HG02852 (cell line): ENCODE data around the gene PCCA.

Experiments
- ATAC-seq: cut with Tn5 transposase; IDR thresholded peaks from one replicate; pipeline ENCODE4 v1.9.1; 2021; ENCODE audit warnings: mild to moderate bottlenecking, moderate library complexity; ENCODE audit not compliant: unreplicated experiment

The PCCA gene

GRCh38 chr13:100395698-100396373 lies 306.9 kb downstream of the PCCA start:
- ATAC-seq, result no peak

GRCh38 chr13:100396776-100397175 lies 307.9 kb downstream of the PCCA start:
- ATAC-seq, result no peak

GRCh38 chr13:100397627-100398026 lies 308.7 kb downstream of the PCCA start:
- no peak for ATAC-seq

- no peak for ATAC-seq
Observed at GRCh38 chr13:100398360-100398759, 309.5 kb downstream of the PCCA start.

GRCh38 chr13:100399455-100399854 lies 310.6 kb downstream of the PCCA start:
- no peak for ATAC-seq

GRCh38 chr13:100403675-100404074 lies 314.8 kb downstream of the PCCA start:
- no peak for ATAC-seq

GRCh38 chr13:100409132-100409531 lies 320.2 kb downstream of the PCCA start:
- ATAC-seq, result no peak

GRCh38 chr13:100423375-100423774 lies 334.5 kb downstream of the PCCA start:
- ATAC-seq, result no peak

GRCh38 chr13:100428986-100429385 lies 340.1 kb downstream of the PCCA start:
- no peak for ATAC-seq

GRCh38 chr13:100432611-100433010 lies 343.7 kb downstream of the PCCA start:
- no peak for ATAC-seq

- no peak for ATAC-seq
Observed at GRCh38 chr13:100433475-100433874, 344.6 kb downstream of the PCCA start.

- ATAC-seq, result peak; percentile 99
Observed at GRCh38 chr13:100434010-100434763, 345.3 kb downstream of the PCCA start.

GRCh38 chr13:100436099-100436498 lies 347.2 kb downstream of the PCCA start:
- ATAC-seq, result no peak

GRCh38 chr13:100438059-100438788 lies 349.3 kb downstream of the PCCA start:
- ATAC-seq, result no peak

GRCh38 chr13:100439247-100439970 lies 350.5 kb downstream of the PCCA start:
- ATAC-seq, result no peak

- ATAC-seq, result no peak
Observed at GRCh38 chr13:100440751-100441425, 352.0 kb downstream of the PCCA start.

GRCh38 chr13:100442095-100442832 lies 353.4 kb downstream of the PCCA start:
- no peak for ATAC-seq

GRCh38 chr13:100443278-100443997 lies 354.5 kb downstream of the PCCA start:
- ATAC-seq, result no peak

- no peak for ATAC-seq
Observed at GRCh38 chr13:100443998-100444328, 355.1 kb downstream of the PCCA start.
